GM12892 (cell line): ENCODE data around the gene SLC4A8.
A peak's percentile ranks its signal among the peaks of the same experiment; 100 is the strongest.

ENCODE experiments used
- DNase-seq: peaks from one replicate; pipeline ENCODE4 v3.0.0; 2011; ENCODE audit not compliant: insufficient read length
- FAIRE-seq: peaks from 2 replicates; lab custom pipeline; 2011; peaks lifted over from hg19 to GRCh38; lab: Jason Lieb, UNC
- POLR2A ChIP-seq: IDR thresholded peaks from 2 replicates; pipeline ENCODE4 v1.6.1; 2011; ENCODE audit warnings: low read depth, low read length, control low read depth
- POLR2AphosphoS5 ChIP-seq: IDR thresholded peaks from 2 replicates; pipeline ENCODE4 v1.6.1; 2011; ENCODE audit warnings: low read depth, low read length, control low read depth
- TAF1 ChIP-seq: IDR thresholded peaks from 2 replicates; pipeline ENCODE4 v1.6.1; 2011; ENCODE audit warnings: low read depth, mild to moderate bottlenecking, control low read depth, low read length, borderline replicate concordance

SLC4A8 gene

DNA sequence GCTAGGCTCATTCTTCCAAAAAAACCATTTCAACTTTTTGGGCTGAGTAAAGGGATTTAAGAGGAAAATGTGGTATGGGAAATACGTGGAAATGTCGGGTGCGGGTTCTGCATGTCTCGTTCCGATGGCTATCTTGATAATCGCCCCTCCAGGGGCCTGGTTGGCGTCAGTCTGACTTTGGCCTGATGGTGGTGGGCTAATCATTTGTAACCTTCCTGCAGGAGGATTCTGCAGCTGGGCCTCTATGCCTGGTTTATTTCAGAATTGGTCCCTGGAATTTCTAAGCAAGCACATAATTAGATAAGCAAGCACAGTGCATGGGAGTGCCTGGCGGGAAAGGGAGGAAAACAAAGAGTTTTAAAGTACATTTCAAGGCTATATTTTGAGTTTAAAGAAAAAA, 14.8 kb upstream of the SLC4A8 start:
- DNase-seq, result no peak
- TF ChIP-seq POLR2AphosphoS5 (no peak), POLR2A (no peak), TAF1 (no peak)
- FAIRE-seq, result no peak

- no peak for TF ChIP-seq POLR2AphosphoS5
- no peak for TF ChIP-seq POLR2A
- no peak for TF ChIP-seq TAF1
- FAIRE-seq, result no peak
- DNase-seq, result no peak
Measured at GRCh38 chr12:51413149-51413548, 11.5 kb upstream of the SLC4A8 start.

DNA sequence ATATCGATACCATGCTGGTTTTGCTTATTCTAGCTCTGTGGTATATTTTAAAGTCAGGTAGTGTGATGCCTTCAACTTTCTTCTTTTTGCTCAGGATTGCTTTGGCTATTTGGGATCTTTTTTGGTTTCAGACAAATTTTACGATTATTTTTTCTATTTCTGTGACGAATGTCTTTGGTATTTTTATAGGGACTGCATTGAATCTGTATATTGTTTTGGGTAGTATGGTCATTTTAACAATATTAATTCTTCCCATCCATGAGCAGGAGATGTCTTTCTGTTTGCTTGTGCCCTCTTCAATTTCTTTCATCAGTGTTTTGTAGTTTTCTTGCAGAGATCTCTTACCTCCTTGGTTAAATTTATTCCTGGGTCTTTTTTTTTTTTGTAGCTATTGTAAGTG, 10.8 kb upstream of the SLC4A8 start:
- TF ChIP-seq TAF1 (no peak), POLR2AphosphoS5 (no peak), POLR2A (no peak)
- FAIRE-seq (no peak), DNase-seq (no peak)

- TF ChIP-seq TAF1 (no peak), POLR2AphosphoS5 (no peak), POLR2A (no peak)
- no peak for DNase-seq
- no peak for FAIRE-seq
Measured at GRCh38 chr12:51415931-51416330, 8.7 kb upstream of the SLC4A8 start.

DNA sequence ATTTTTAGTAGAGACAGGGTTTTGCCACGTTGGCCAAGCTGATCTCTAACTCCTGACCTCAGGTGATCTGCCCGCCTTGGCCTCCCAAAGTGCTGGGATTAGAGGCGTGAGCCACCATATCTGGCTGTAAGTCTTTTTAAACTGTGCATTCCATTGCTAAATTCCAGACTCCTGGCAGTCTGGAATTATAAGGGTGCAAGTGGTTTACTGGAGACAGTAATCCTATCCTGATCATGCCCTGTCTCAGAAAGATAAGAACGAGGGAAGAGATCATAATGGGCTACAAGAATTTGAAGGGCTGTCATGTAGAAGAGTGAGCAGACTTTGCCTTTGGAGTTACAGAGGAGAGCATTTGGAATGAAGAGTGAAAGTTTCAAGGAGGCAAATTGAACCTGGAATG, 6.8 kb upstream of the SLC4A8 start:
- DNase-seq (no peak), FAIRE-seq (no peak)
- no peak for TF ChIP-seq POLR2A
- no peak for TF ChIP-seq TAF1
- TF ChIP-seq POLR2AphosphoS5, result no peak

GRCh38 chr12:51419425-51420193, 5.0 kb upstream of the SLC4A8 start:
- FAIRE-seq, result no peak

GRCh38 chr12:51421266-51421884, 3.3 kb upstream of the SLC4A8 start:
- TF ChIP-seq POLR2AphosphoS5, result no peak
- no peak for TF ChIP-seq POLR2A
- no peak for TF ChIP-seq TAF1
- DNase-seq, result no peak
- peak; percentile 80 for FAIRE-seq

More at GRCh38 chr12:51419425-51420193, 5.0 kb upstream of the SLC4A8 start:
- no peak for DNase-seq
- no peak for TF ChIP-seq TAF1

DNA sequence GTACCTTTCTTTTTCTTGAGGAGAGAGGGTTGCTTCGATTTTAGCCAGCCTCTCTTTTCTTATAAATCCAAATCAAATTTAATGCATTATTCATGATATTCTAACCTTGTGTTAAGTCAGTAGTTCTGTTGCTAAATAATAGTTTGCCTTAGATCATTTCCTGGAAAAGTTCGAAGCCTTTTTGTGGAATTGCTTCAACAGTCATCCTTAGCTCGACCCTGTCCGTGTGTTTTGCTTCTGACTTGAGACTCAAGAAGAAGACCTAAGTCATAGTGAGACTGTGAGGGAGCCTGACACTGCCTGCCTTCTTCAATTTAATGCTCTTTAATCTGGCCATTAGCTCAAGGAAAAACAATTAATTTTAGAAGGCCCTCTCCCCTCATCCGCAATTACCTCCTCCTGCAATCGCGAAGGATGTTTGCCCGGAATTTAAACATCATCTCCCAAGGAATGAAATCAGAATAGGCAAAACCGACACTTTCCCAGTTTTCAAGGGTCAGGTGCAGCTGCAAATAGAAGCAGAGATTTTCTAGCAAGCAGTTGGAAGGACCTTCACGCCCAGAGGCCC, 453 bp upstream of the SLC4A8 start:
- TF ChIP-seq TAF1 (no peak), POLR2AphosphoS5 (no peak)
- DNase-seq (no peak), FAIRE-seq (no peak)

DNA sequence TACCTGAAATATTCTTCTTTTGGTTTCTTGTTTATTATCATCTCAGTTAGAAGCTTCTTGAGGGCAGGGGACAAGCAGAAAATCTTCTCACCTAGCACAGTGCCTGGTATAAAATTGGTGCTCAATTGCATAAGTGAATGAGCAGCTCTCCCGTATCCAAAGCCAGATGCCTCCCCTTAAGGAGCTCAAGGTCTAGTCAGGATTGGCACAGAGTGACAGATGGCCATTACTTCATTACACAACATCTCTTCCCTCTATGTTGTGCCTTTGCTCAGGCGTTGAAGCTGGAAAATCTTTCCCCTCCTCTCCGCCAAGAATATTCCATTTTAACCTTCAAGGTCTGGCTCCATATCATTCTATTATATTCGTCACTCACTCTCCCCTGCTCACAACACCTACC, 3.6 kb downstream of the SLC4A8 start:
- TF ChIP-seq POLR2AphosphoS5, result no peak
- no peak for TF ChIP-seq POLR2A
- no peak for TF ChIP-seq TAF1
- no peak for FAIRE-seq
- no peak for DNase-seq

- FAIRE-seq (no peak), DNase-seq (no peak)
- TF ChIP-seq TAF1, result no peak
- no peak for TF ChIP-seq POLR2A
- no peak for TF ChIP-seq POLR2AphosphoS5
Measured at GRCh38 chr12:51429700-51430099, 5.1 kb downstream of the SLC4A8 start.

- DNase-seq (no peak), FAIRE-seq (no peak)
- no peak for TF ChIP-seq POLR2AphosphoS5
- TF ChIP-seq TAF1, result no peak
Measured at GRCh38 chr12:51430196-51430895, 5.7 kb downstream of the SLC4A8 start.
